WERI-Rb-1 (cell line): ENCODE results near the gene GRK4.
A peak's percentile ranks its signal among the peaks of the same experiment; 100 is the strongest.
"Not testable (repeated sequence)": the region's sequence is repeated elsewhere in the genome, so short reads cannot be mapped to it uniquely, and the experiment has no call there.

ENCODE experiments used
- DNase-seq: peaks from one replicate; pipeline ENCODE4 v3.0.0-alpha.2; 2020
- H3K27ac ChIP-seq: fragments of 250-450 bp; sonication (Bioruptor Pico); 2 replicates; pipeline ENCODE4 v1.5.1; 2020; ENCODE audit warnings: mild to moderate bottlenecking, moderate library complexity
- H3K27me3 ChIP-seq: fragments of 250-450 bp; sonication (Bioruptor Pico); 2 replicates; pipeline ENCODE4 v1.5.1; 2021; ENCODE audit warnings: mild to moderate bottlenecking, low read depth, moderate library complexity; ENCODE audit not compliant: insufficient read depth, severe bottlenecking
- H3K36me3 ChIP-seq: fragments of 250-450 bp; sonication (Bioruptor Pico); 2 replicates; pipeline ENCODE4 v1.5.1; 2020; ENCODE audit warnings: mild to moderate bottlenecking, moderate library complexity
- H3K4me3 ChIP-seq: 2 replicates; pipeline ENCODE4 v1.5.1; 2011; ENCODE audit warnings: low read depth, mild to moderate bottlenecking, control low read depth, low read length
- H3K9me3 ChIP-seq: fragments of 250-450 bp; sonication (Bioruptor Pico); 2 replicates; pipeline ENCODE4 v1.5.1; 2021; ENCODE audit warnings: mild to moderate bottlenecking, moderate library complexity; ENCODE audit not compliant: severe bottlenecking
- CTCF ChIP-seq: IDR thresholded peaks from 2 replicates; pipeline ENCODE4 v1.5.1; 2011; ENCODE audit warnings: low read depth, mild to moderate bottlenecking, control low read depth, inconsistent platforms, low read length

GRK4 gene

GRCh38 chr4:2977211-2978088 is 14.1 kb downstream of the GRK4 start:
- DNase-seq: no peak
- peaks cover 12% of the 10 kb centered on the region for H3K9me3 ChIP-seq
- H3K27me3 ChIP-seq: no peaks in the 10 kb centered on the region
- TF ChIP-seq CTCF: no peak
- H3K36me3 ChIP-seq: no peaks in the 10 kb centered on the region
- H3K27ac ChIP-seq: peak overlapping the region; percentile 24; the same call in 1 of the 2 replicates
- no peak overlapping the region for H3K4me3 ChIP-seq

GRCh38 chr4:2981256-2981819 is 18.0 kb downstream of the GRK4 start:
- Histone ChIP-seq H3K9me3 (peaks cover 12% of the 10 kb centered on the region), H3K4me3 (no peak overlapping the region), H3K27ac (no peak overlapping the region), H3K36me3 (no peaks in the 10 kb centered on the region), H3K27me3 (no peaks in the 10 kb centered on the region)
- no peak for TF ChIP-seq CTCF
- no peak for DNase-seq

- Histone ChIP-seq H3K4me3 (no peak overlapping the region), H3K27me3 (no peaks in the 10 kb centered on the region), H3K36me3 (no peaks in the 10 kb centered on the region), H3K9me3 (peaks cover 12% of the 10 kb centered on the region), H3K27ac (no peak overlapping the region)
- no peak for TF ChIP-seq CTCF
- no peak for DNase-seq
Observed at GRCh38 chr4:2982012-2982411, 18.6 kb downstream of the GRK4 start.

GRCh38 chr4:2983715-2984114 is 20.3 kb downstream of the GRK4 start:
- not testable (repeated sequence) for H3K27me3 ChIP-seq, H3K27ac ChIP-seq, H3K36me3 ChIP-seq, DNase-seq, H3K4me3 ChIP-seq
- H3K9me3 ChIP-seq: peaks cover 14% of the 10 kb centered on the region

GRCh38 chr4:2991243-2991642 is 27.9 kb downstream of the GRK4 start:
- H3K9me3 ChIP-seq: peaks cover 2% of the 10 kb centered on the region
- H3K27ac ChIP-seq: peak overlapping the region; percentile 34; the same call in 1 of the 2 replicates
- H3K27me3 ChIP-seq: no peaks in the 10 kb centered on the region
- H3K4me3 ChIP-seq: no peak overlapping the region
- TF ChIP-seq CTCF: no peak
- no peaks in the 10 kb centered on the region for H3K36me3 ChIP-seq
- peak; percentile 21 for DNase-seq

GRCh38 chr4:2994917-2995316 is 31.5 kb downstream of the GRK4 start:
- no peak for TF ChIP-seq CTCF
- no peaks in the 10 kb centered on the region for H3K36me3 ChIP-seq
- no peaks in the 10 kb centered on the region for H3K9me3 ChIP-seq
- no peak overlapping the region for H3K4me3 ChIP-seq
- no peak for DNase-seq
- H3K27me3 ChIP-seq: no peaks in the 10 kb centered on the region
- H3K27ac ChIP-seq: no peak overlapping the region
